Kidney epithelial cell (primary cell): ENCODE results near the gene HINFP. TPM values are rescaled to one million over a fixed set of nuclear protein-coding genes. Genes with fewer than 3 reads are reported as not detected.

ENCODE experiments used
- DNase-seq: peaks from one replicate; pipeline ENCODE4 v3.0.0-alpha.2; 2010; ENCODE audit warnings: low read depth
- H3K27me3 ChIP-seq: 2 replicates; pipeline ENCODE4 v1.6.0; 2011; ENCODE audit warnings: low read length; ENCODE audit not compliant: control insufficient read depth, insufficient read depth
- H3K36me3 ChIP-seq: 2 replicates; pipeline ENCODE4 v1.5.1; 2011; ENCODE audit warnings: low read length; ENCODE audit not compliant: control insufficient read depth, insufficient read depth
- H3K4me3 ChIP-seq: 2 replicates; pipeline ENCODE4 v1.5.1; 2011; ENCODE audit warnings: low read depth, mild to moderate bottlenecking, control low read depth, low read length
- CTCF ChIP-seq: IDR thresholded peaks from 2 replicates; pipeline ENCODE4 v1.5.1; 2011; ENCODE audit warnings: mild to moderate bottlenecking, moderate library complexity, low read length, control low read depth, inconsistent platforms; ENCODE audit not compliant: insufficient read depth, poor library complexity, severe bottlenecking
- total RNA-seq: library from RNA; depleted of rRNA; stranded (reverse); fragments of >200 nt; gene quantifications from 2 replicates; pipeline ENCODE4 v1.2.3, GENCODE V29; 2015

HINFP gene
- total RNA-seq, 1 donor from 2014 or later: 28.8 TPM

GRCh38 chr11:119110439-119110838, 10.9 kb upstream of the HINFP start:
- no peak for DNase-seq
- no peak for TF ChIP-seq CTCF
- Histone ChIP-seq H3K4me3 (no peak overlapping the region), H3K27me3 (no peaks in the 10 kb centered on the region), H3K36me3 (no peaks in the 10 kb centered on the region)

- TF ChIP-seq CTCF: no peak
- Histone ChIP-seq H3K36me3 (no peaks in the 10 kb centered on the region), H3K27me3 (no peaks in the 10 kb centered on the region), H3K4me3 (no peak overlapping the region)
- DNase-seq: no peak
Observed at GRCh38 chr11:119111361-119111925, 9.9 kb upstream of the HINFP start.

GRCh38 chr11:119112314-119113020, 8.9 kb upstream of the HINFP start:
- no peak for TF ChIP-seq CTCF
- Histone ChIP-seq H3K4me3 (no peak overlapping the region), H3K36me3 (no peaks in the 10 kb centered on the region), H3K27me3 (no peaks in the 10 kb centered on the region)
- DNase-seq: no peak

- Histone ChIP-seq H3K36me3 (no peaks in the 10 kb centered on the region), H3K27me3 (no peaks in the 10 kb centered on the region), H3K4me3 (no peak overlapping the region)
- no peak for TF ChIP-seq CTCF
- no peak for DNase-seq
Observed at GRCh38 chr11:119113716-119114115, 7.7 kb upstream of the HINFP start.

- H3K4me3 ChIP-seq: no peak overlapping the region
- no peak for TF ChIP-seq CTCF
- DNase-seq: no peak
- H3K36me3 ChIP-seq: no peaks in the 10 kb centered on the region
- H3K27me3 ChIP-seq: no peaks in the 10 kb centered on the region
Observed at GRCh38 chr11:119114351-119114750, 7.0 kb upstream of the HINFP start.
